ENCODE data around the gene ZNF598.

- no peak for TF ChIP-seq CTCF (conservative IDR thresholded peaks at IDR 0.05 in 1 of 2, IDR thresholded peaks at IDR 0.05 in 1 of 2; ENCODE audit: extremely low read depth in 1 of 2, insufficient read depth in 1 of 2, low read depth in 1 of 2, low read length in 2 of 2)
- TF ChIP-seq EZH2 (IDR thresholded peaks at IDR 0.05; ENCODE audit: borderline replicate concordance, low read length) = no peak
Observed at GRCh38 chr16:2007081-2007836, 2.4 kb downstream of the ZNF598 start.

All from mammary epithelial cell (primary cell).